CD4-positive, alpha-beta T cell treated with Interleukin-4 for 1 hour (primary cell): ENCODE data around the gene PRICKLE1.
A peak's percentile ranks its signal among the peaks of the same experiment; 100 is the strongest.

Experiments
- DNase-seq, 2 donors: peaks; one replicate each; pipeline ENCODE4 v3.0.0-alpha.2; 2020 to 2022

PRICKLE1 gene

GRCh38 chr12:42588524-42589464 lies 752 bp downstream of the PRICKLE1 start:
- DNase-seq = no peak

- DNase-seq = no peak
Measured at GRCh38 chr12:42587601-42588523, 1.7 kb downstream of the PRICKLE1 start.

GRCh38 chr12:42586268-42586667 lies 3.3 kb downstream of the PRICKLE1 start:
- DNase-seq = no peak

- no peak for DNase-seq
Measured at GRCh38 chr12:42585841-42586216, 3.7 kb downstream of the PRICKLE1 start.

- no peak for DNase-seq
Measured at GRCh38 chr12:42585154-42585840, 4.2 kb downstream of the PRICKLE1 start.

- no peak for DNase-seq
Measured at GRCh38 chr12:42584651-42585111, 4.9 kb downstream of the PRICKLE1 start.

GRCh38 chr12:42583016-42583415 lies 6.5 kb downstream of the PRICKLE1 start:
- no peak for DNase-seq

- DNase-seq = no peak
Measured at GRCh38 chr12:42582498-42582897, 7.0 kb downstream of the PRICKLE1 start.

GRCh38 chr12:42582050-42582449 lies 7.5 kb downstream of the PRICKLE1 start:
- no peak for DNase-seq

- no peak for DNase-seq
Measured at GRCh38 chr12:42576374-42576773, 13.2 kb downstream of the PRICKLE1 start.

GRCh38 chr12:42575717-42576116 lies 13.8 kb downstream of the PRICKLE1 start:
- DNase-seq = no peak

GRCh38 chr12:42574851-42575266 lies 14.7 kb downstream of the PRICKLE1 start:
- no peak for DNase-seq

GRCh38 chr12:42571327-42572009 lies 18.1 kb downstream of the PRICKLE1 start:
- DNase-seq = no peak

GRCh38 chr12:42570076-42570475 lies 19.5 kb downstream of the PRICKLE1 start:
- no peak for DNase-seq

- peak in 1 of 2 donors; percentile 7 for DNase-seq
Measured at GRCh38 chr12:42568952-42569915, 20.3 kb downstream of the PRICKLE1 start.

- no peak for DNase-seq
Measured at GRCh38 chr12:42565633-42566032, 23.9 kb downstream of the PRICKLE1 start.

- DNase-seq = no peak
Measured at GRCh38 chr12:42564996-42565395, 24.6 kb downstream of the PRICKLE1 start.

GRCh38 chr12:42564556-42564955 lies 25.0 kb downstream of the PRICKLE1 start:
- no peak for DNase-seq

- no peak for DNase-seq
Measured at GRCh38 chr12:42560977-42561376, 28.6 kb downstream of the PRICKLE1 start.

- DNase-seq = no peak
Measured at GRCh38 chr12:42557586-42558172, 31.9 kb downstream of the PRICKLE1 start.

- no peak for DNase-seq
Measured at GRCh38 chr12:42556917-42557316, 32.6 kb downstream of the PRICKLE1 start.
